UCSD-AML1 (cell line): ENCODE data around the gene MTURN.

Experiments used
- DNase-seq: peaks from one replicate; lab custom pipeline; 2025; ENCODE audit not compliant: unreplicated experiment; lab: John Stamatoyannopoulos, UW

Gene MTURN

GRCh38 chr7:30201921-30202320 lies 67.1 kb downstream of the MTURN start:
- DNase-seq, result no peak

DNA sequence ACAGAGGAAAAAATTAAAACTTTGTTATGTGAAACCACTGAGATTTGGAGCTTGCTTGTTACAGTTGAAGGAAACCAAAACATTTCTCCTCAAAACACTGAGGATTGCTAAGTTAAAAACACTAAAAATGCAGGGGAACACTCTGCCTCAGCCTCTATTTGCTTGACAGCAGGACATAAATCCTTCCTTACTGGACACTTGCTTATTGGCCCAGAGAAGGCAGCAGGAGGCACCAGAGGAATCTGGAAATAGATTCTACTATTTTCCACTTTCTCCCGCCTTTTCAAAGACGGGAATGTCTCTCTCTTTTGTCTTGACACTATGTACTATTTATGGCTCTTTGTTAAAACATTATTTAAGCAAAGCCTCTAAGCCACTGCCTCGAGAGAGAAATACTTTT lies 67.9 kb downstream of the MTURN start:
- DNase-seq, result no peak

- DNase-seq, result no peak
Measured at GRCh38 chr7:30206491-30206890, 71.7 kb downstream of the MTURN start.

- no peak for DNase-seq
Measured at GRCh38 chr7:30206942-30207341, 72.2 kb downstream of the MTURN start.

- DNase-seq, result no peak
Measured at GRCh38 chr7:30207376-30207775, 72.6 kb downstream of the MTURN start.

- DNase-seq, result no peak
Measured at GRCh38 chr7:30209951-30210350, 75.2 kb downstream of the MTURN start.
